ENCODE results near the gene PABPN1.

- TF ChIP-seq EZH2 (IDR thresholded peaks at IDR 0.05; ENCODE audit: insufficient read depth, poor library complexity, severe bottlenecking) (no peak), EZH2phosphoT487 (IDR thresholded peaks at IDR 0.05; ENCODE audit: insufficient read depth, low read depth) (no peak)
Observed at GRCh38 chr14:23351681-23352505, 30.6 kb downstream of the PABPN1 start.
